ENCODE results near the gene AFF2. TPM values are rescaled to one million over a fixed set of nuclear protein-coding genes. Genes with fewer than 3 reads are reported as not detected.

The AFF2 gene
- total RNA-seq, 3 donors from 2014 or later: 0.29 to 0.63 TPM; not detected in 1

DNA sequence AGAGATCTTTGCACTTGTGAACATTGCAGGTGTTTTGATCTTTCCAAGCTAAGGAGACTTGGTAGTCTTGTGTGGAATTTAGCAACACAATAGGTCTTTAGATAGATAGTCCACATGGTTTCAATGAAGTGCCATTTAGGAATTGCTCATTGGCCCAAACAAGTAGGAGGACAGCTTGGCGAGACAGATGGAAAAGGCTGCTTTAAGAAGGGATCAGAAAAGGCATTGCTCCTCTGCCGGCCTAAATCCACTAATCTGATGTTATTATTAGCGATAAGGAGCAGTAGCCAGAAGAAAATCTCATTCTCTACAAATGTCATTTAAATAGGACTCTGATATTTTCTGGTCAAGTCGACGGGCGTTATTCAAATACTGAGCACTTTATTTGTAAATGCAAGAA lies 99.7 kb downstream of the AFF2 start:
- intact Hi-C loops (cut with DNase I, micrococcal nuclease): no loop called here
- no peak overlapping the region for H3K4me3 ChIP-seq
- no peaks in the 10 kb centered on the region for H3K4me1 ChIP-seq (ENCODE audit: low read depth)
- H3K9me3 ChIP-seq: no peaks in the 10 kb centered on the region
- no peaks in the 10 kb centered on the region for H3K36me3 ChIP-seq (ENCODE audit: low read depth)
- DNase-seq: no peak
- ATAC-seq: no peak
- TF ChIP-seq, protein P1, sequence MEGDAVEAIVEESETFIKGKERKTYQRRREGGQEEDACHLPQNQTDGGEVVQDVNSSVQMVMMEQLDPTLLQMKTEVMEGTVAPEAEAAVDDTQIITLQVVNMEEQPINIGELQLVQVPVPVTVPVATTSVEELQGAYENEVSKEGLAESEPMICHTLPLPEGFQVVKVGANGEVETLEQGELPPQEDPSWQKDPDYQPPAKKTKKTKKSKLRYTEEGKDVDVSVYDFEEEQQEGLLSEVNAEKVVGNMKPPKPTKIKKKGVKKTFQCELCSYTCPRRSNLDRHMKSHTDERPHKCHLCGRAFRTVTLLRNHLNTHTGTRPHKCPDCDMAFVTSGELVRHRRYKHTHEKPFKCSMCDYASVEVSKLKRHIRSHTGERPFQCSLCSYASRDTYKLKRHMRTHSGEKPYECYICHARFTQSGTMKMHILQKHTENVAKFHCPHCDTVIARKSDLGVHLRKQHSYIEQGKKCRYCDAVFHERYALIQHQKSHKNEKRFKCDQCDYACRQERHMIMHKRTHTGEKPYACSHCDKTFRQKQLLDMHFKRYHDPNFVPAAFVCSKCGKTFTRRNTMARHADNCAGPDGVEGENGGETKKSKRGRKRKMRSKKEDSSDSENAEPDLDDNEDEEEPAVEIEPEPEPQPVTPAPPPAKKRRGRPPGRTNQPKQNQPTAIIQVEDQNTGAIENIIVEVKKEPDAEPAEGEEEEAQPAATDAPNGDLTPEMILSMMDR (IDR thresholded peaks at IDR 0.05): no peak

DNA sequence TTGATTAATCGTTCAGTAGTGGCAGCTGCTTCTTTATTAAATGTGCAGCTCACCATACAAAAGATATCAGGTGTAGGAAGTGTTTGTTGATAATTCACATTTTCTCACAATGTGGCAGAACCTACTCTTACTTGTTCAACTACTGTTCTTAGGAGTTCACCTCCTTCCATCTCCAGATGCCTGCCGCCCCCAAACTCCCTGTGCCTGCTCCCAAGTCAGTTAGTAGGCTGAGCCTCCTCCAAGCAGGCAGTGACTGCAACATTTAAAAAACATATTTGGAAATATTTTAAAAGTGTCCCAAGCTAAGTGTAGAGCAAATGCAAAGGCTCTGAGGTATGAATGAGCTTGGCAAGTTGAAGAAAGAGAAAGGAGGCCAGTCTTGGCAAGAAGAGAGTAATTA lies 100.2 kb downstream of the AFF2 start:
- TF ChIP-seq, protein P1 (IDR thresholded peaks at IDR 0.05): no peak
- intact Hi-C loops (cut with DNase I, micrococcal nuclease): no loop called here
- DNase-seq (no peak), ATAC-seq (no peak)
- Histone ChIP-seq H3K9me3 (no peaks in the 10 kb centered on the region), H3K36me3 (ENCODE audit: low read depth) (no peaks in the 10 kb centered on the region), H3K4me1 (ENCODE audit: low read depth) (no peaks in the 10 kb centered on the region), H3K4me3 (no peak overlapping the region)

DNA sequence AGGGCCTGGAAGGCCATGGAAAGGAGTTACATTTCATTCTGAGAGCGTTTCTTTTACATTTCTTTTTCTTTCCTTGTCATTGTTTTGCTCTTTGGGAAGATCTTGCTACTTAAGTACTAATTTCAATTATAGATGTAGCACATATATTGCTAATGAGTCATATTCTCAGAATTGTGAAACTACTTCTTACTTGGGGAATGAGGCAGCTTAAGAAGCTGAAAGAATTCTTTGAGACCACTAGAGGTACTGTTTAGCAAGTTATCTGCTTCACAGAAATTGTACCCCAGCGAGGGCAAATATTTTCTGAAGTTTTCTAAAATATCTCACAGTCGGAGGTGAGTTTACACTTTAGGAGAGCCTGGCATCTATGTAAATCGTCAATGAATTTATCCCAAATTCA lies 100.6 kb downstream of the AFF2 start:
- no peak for DNase-seq
- no peak for ATAC-seq
- TF ChIP-seq, protein P1 (IDR thresholded peaks at IDR 0.05): no peak
- no peaks in the 10 kb centered on the region for H3K36me3 ChIP-seq (ENCODE audit: low read depth)
- no peaks in the 10 kb centered on the region for H3K4me1 ChIP-seq (ENCODE audit: low read depth)
- H3K9me3 ChIP-seq: no peaks in the 10 kb centered on the region
- intact Hi-C loops (cut with DNase I, micrococcal nuclease): no loop called here
- no peak overlapping the region for H3K4me3 ChIP-seq

DNA sequence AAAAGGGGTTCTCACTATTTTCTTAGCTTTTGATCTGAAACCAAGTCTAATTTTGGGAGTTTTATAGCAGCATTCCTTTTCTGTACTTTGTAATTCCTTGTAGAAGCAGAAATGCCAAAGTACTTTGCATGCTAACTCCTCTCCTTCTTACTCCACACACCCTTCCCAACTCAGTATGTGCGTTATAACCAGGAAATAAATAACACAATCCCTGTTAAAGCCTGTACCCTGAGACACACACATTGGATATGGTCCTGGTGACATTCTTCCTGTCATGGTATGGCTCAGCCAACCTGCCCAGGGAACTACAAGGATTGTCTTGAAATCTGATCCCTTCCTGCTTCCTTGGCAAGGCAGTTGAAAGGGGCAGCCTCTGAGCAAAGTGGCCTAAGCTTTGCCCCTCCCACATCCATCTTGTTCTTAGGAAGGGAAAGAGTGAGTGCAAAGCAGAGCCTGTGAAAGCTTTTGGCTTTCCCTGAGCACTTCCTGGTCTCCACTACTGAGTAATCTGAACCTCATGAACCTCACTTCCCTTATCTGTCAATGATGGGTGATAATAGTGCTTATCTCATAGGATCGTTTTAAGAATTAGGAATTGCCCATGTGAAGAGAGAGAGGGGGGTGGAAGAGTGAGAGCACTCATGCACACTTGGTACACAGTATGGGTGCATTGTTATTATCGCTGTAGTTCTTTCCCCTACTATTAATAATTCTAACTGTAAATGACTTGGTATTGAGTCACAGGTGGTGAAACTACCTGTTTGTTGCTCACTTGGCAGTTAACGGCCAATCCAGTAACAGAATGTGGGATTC lies 109.3 kb downstream of the AFF2 start:
- no peak for ATAC-seq
- Histone ChIP-seq H3K4me1 (ENCODE audit: low read depth) (no peaks in the 10 kb centered on the region), H3K36me3 (ENCODE audit: low read depth) (no peaks in the 10 kb centered on the region), H3K4me3 (no peak overlapping the region), H3K9me3 (no peaks in the 10 kb centered on the region)
- DNase-seq: no peak
- intact Hi-C loops (cut with DNase I, micrococcal nuclease): no loop called here
- TF ChIP-seq, protein P1 (IDR thresholded peaks at IDR 0.05): no peak

- H3K4me3 ChIP-seq: no peak overlapping the region
- no peaks in the 10 kb centered on the region for H3K36me3 ChIP-seq (ENCODE audit: low read depth)
- no peak for DNase-seq
- H3K9me3 ChIP-seq: no peaks in the 10 kb centered on the region
- no peak for ATAC-seq
- H3K4me1 ChIP-seq (ENCODE audit: low read depth): no peaks in the 10 kb centered on the region
- intact Hi-C loops (cut with DNase I, micrococcal nuclease): no loop called here
- TF ChIP-seq, protein P1 (IDR thresholded peaks at IDR 0.05): no peak
Observed at GRCh38 chrX:148610328-148610698, 109.9 kb downstream of the AFF2 start.
